Mesothelial cell of epicardium (in vitro differentiated cells): ENCODE results near the gene KLK2. TPM values are rescaled to one million over a fixed set of nuclear protein-coding genes. Genes with fewer than 3 reads are reported as not detected.

Experiments
- DNase-seq, 2 experiments: peaks; one replicate each; pipeline ENCODE4 v3.0.0; 2021; ENCODE audit warnings: low spot score in 2 of 2; ENCODE audit not compliant: unreplicated experiment in 2 of 2
- H3K27ac Mint-ChIP-seq: 2 replicates; pipeline ENCODE4 v1.8.0; 2021; ENCODE audit warnings: mixed read lengths
- H3K27me3 Mint-ChIP-seq: 2 replicates; pipeline ENCODE4 v1.8.0; 2021; ENCODE audit warnings: low read depth, mixed read lengths
- H3K36me3 Mint-ChIP-seq: 2 replicates; pipeline ENCODE4 v1.8.0; 2021; ENCODE audit warnings: mixed read lengths
- H3K4me1 Mint-ChIP-seq: 2 replicates; pipeline ENCODE4 v1.8.0; 2021; ENCODE audit warnings: mixed read lengths
- H3K4me3 Mint-ChIP-seq: 2 replicates; pipeline ENCODE4 v1.8.0; 2021; ENCODE audit warnings: mild to moderate bottlenecking, moderate library complexity, mixed read lengths
- H3K9me3 Mint-ChIP-seq: 2 replicates; pipeline ENCODE4 v1.8.0; 2021; ENCODE audit warnings: mixed read lengths
- CTCF ChIP-seq: fragments of 200-600 bp; sonication (generic); IDR thresholded peaks from one replicate; pipeline ENCODE4 v1.5.0; 2021; ENCODE audit warnings: antibody characterized with exemption; ENCODE audit not compliant: unreplicated experiment
- total RNA-seq: library from RNA; stranded (reverse); gene quantifications from 3 replicates; pipeline ENCODE4 v1.2.1, GENCODE V29; 2021

KLK2 gene
- total RNA-seq, 1 donor from 2014 or later: not detected

- no peak for TF ChIP-seq CTCF
- Mint-ChIP-seq H3K4me1 (peaks cover 5% of the 10 kb centered on the region), H3K27me3 (peaks cover 47% of the 10 kb centered on the region), H3K9me3 (no peaks in the 10 kb centered on the region), H3K4me3 (no peak overlapping the region), H3K36me3 (no peaks in the 10 kb centered on the region), H3K27ac (no peak overlapping the region)
- DNase-seq: no peak
Observed at GRCh38 chr19:50831026-50831396, 42.2 kb upstream of the KLK2 start.

DNA sequence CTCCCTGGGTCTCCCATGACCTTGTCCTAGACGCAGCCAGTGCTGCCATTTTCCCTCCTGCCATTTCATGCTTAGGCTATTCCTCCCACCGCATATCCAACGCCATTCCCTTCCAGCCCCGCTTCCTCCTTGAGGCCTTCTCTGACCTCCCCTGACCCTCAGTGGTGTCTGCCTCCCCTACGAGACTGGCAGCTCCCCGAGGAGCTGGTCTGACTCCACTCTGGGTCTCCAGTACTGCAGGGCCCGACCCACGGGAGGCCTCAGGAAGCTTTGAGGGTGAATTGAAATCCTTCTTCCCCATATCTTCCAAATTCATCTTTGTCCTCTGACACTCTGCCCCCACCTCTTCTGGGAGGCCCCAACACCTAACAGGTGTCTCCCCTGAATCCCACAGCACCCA lies 40.6 kb upstream of the KLK2 start:
- peaks cover 8% of the 10 kb centered on the region for H3K4me1 Mint-ChIP-seq
- no peak overlapping the region for H3K4me3 Mint-ChIP-seq
- no peak for DNase-seq
- no peaks in the 10 kb centered on the region for H3K36me3 Mint-ChIP-seq
- no peaks in the 10 kb centered on the region for H3K9me3 Mint-ChIP-seq
- TF ChIP-seq CTCF: no peak
- H3K27ac Mint-ChIP-seq: no peak overlapping the region
- peaks cover 48% of the 10 kb centered on the region for H3K27me3 Mint-ChIP-seq

DNA sequence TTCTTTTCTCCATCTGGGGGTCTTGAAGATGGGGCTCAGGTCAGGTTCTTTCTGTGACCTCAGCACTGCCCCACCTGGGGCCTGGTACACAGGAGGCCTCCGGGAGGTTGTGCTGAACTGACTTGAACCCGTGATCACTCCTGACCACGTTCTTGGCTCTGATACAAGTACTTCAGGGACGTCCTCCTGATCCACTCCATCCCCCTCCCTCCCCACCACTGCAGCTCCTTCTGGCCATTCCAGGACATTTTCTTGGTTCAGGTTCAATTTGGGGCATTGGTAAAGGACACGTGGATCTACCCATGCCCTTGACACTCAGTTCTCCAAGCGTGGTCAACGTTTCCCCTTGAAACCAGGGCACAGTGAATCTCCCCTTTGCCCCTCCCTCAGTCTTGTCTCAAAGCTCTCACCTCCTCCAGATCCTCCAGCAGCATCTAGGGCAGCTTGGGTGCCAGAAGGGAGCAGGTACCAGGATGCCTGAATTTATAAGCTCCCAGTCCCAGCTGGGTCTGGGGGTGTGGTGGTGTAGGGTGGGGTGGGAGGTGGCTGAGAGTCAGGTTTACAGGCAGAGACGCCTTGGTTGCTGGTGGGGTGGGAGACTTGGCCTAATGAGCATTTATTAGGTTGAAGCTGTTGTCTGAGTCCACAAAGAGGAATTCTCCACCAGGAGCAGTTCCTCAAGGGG lies 40.0 kb upstream of the KLK2 start, which contains the start of gene KLK15:
KLK15 (minus strand) TSS at position 458 of the 685 bp plus-strand sequence. CDS start 2,082 bp downstream, outside the sequence.
- no peak within 1 kb of the TSS for H3K4me3 Mint-ChIP-seq
- H3K4me1 Mint-ChIP-seq: peaks cover 10% of the 10 kb centered on the region
- H3K9me3 Mint-ChIP-seq: no peaks in the 10 kb centered on the region
- H3K27me3 Mint-ChIP-seq: peaks cover 45% of the 10 kb centered on the region
- no peaks in the 10 kb centered on the region for H3K36me3 Mint-ChIP-seq
- no peak for TF ChIP-seq CTCF
- DNase-seq: no peak
- H3K27ac Mint-ChIP-seq: no peak within 1 kb of the TSS

DNA sequence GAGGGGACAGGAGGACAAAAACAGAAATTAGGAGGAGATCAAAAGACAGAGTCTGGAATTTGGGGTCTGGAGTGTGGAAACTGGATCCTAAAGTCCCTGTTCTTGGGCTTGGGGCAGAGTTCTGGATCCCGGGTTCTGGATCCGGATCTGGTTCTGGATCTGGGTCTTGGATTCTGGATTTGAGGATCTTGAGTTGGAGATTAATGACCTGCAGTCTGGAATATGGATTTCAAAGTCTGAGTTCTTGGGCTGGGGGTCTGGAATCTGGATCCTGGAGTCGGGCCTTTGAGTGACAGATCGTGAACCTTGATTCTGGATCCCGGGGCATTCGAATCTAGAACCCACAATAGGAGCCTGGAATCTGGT lies 39.5 kb upstream of the KLK2 start:
- no peak overlapping the region for H3K4me3 Mint-ChIP-seq
- peaks cover 10% of the 10 kb centered on the region for H3K4me1 Mint-ChIP-seq
- H3K27ac Mint-ChIP-seq: no peak overlapping the region
- H3K27me3 Mint-ChIP-seq: peaks cover 46% of the 10 kb centered on the region
- DNase-seq: no peak
- TF ChIP-seq CTCF: no peak
- no peaks in the 10 kb centered on the region for H3K36me3 Mint-ChIP-seq
- H3K9me3 Mint-ChIP-seq: no peaks in the 10 kb centered on the region

DNA sequence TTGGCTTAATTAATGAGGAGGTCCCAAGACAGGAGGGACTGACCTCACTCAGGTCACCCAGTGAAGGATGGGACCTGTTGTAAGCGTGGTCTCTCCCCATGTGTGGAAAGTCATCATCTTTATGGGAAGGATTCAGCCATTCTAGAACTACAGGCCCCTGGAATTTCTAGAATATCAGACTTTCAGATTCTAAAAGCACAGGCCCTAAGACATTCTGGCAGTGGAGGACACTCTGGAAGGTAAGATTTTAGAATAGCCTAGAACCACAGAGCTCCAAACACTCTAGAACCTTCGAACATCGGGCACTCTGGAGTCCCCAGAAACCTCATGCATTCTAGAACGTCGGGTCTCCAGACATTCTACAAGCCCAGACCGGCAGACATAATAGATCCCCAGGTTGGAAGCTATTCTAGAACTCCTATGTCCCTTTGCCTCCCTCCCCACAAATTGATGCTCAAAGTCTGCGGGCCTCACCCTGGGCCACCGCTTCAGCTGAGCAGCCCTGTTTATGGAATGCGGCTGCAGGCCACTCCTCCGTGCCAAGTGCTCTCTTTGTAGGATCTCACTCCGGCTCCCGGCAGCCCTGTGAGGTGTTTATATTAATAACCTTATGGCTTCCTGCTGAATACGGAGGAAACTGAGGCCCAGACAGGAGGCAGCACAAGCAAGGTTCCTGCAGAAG lies 38.0 kb upstream of the KLK2 start:
- Mint-ChIP-seq H3K27me3 (peaks cover 48% of the 10 kb centered on the region), H3K9me3 (no peaks in the 10 kb centered on the region), H3K27ac (no peak overlapping the region), H3K4me1 (peaks cover 10% of the 10 kb centered on the region), H3K4me3 (peak overlapping the region; percentile 76), H3K36me3 (no peaks in the 10 kb centered on the region)
- no peak for DNase-seq
- no peak for TF ChIP-seq CTCF
